Activated T-helper 17 cell treated with anti-CD3 and anti-CD28 coated beads, Interleukin-2, amount 50 U/mL, for 72 hours (primary cell): ENCODE results near the gene HS6ST1. TPM values are rescaled to one million over a fixed set of nuclear protein-coding genes. Genes with fewer than 3 reads are reported as not detected.
"Not testable (repeated sequence)": the region's sequence is repeated elsewhere in the genome, so short reads cannot be mapped to it uniquely, and the experiment has no call there.

Experiments used
- ATAC-seq: fragments of 150-1000 bp; cut with Tn5 transposase; replicated peaks from 2 replicates; pipeline ENCODE4 v1.10.0; 2021; ENCODE audit warnings: mild to moderate bottlenecking, moderate library complexity
- H3K27ac Mint-ChIP-seq: one replicate; pipeline ENCODE4 v1.8.0; 2022; ENCODE audit warnings: mixed read lengths
- H3K27me3 Mint-ChIP-seq: one replicate; pipeline ENCODE4 v1.8.0; 2022; ENCODE audit warnings: mixed read lengths
- H3K36me3 Mint-ChIP-seq: one replicate; pipeline ENCODE4 v1.8.0; 2022; ENCODE audit warnings: low read depth, mild to moderate bottlenecking, mixed read lengths
- H3K4me1 Mint-ChIP-seq: one replicate; pipeline ENCODE4 v1.8.0; 2022; ENCODE audit warnings: mixed read lengths
- H3K4me3 Mint-ChIP-seq: one replicate; pipeline ENCODE4 v1.8.0; 2022; ENCODE audit warnings: mild to moderate bottlenecking, mixed read lengths
- H3K9me3 Mint-ChIP-seq: one replicate; pipeline ENCODE4 v1.8.0; 2022; ENCODE audit warnings: mixed read lengths
- total RNA-seq, 2 donors: library from RNA; stranded (reverse); gene quantifications; one replicate each; pipeline ENCODE4 v1.2.3, GENCODE V29; 2022

The HS6ST1 gene
- total RNA-seq, 2 donors from 2014 or later, result 3.8 to 7.8 TPM

- Mint-ChIP-seq H3K9me3 (no peaks in the 10 kb centered on the region), H3K27ac (peak overlapping the region; percentile 60), H3K4me1 (peaks cover 4% of the 10 kb centered on the region), H3K27me3 (no peaks in the 10 kb centered on the region), H3K4me3 (peak overlapping the region; percentile 58), H3K36me3 (no peaks in the 10 kb centered on the region)
- no peak for ATAC-seq
These were observed 2.5 kb upstream of the HS6ST1 start for GRCh38 chr2:128320906-128321771.

GRCh38 chr2:128320192-128320905 lies 1.7 kb upstream of the HS6ST1 start:
- H3K4me1 Mint-ChIP-seq, result peaks cover 4% of the 10 kb centered on the region
- no peaks in the 10 kb centered on the region for H3K9me3 Mint-ChIP-seq
- H3K27ac Mint-ChIP-seq, result no peak overlapping the region
- H3K27me3 Mint-ChIP-seq, result no peaks in the 10 kb centered on the region
- peak overlapping the region; percentile 45 for H3K4me3 Mint-ChIP-seq
- no peak for ATAC-seq
- no peaks in the 10 kb centered on the region for H3K36me3 Mint-ChIP-seq

GRCh38 chr2:128319631-128320191 lies 1.0 kb upstream of the HS6ST1 start:
- Mint-ChIP-seq H3K27me3 (no peaks in the 10 kb centered on the region), H3K36me3 (no peaks in the 10 kb centered on the region), H3K4me1 (peaks cover 10% of the 10 kb centered on the region), H3K4me3 (peak overlapping the region; percentile 40), H3K9me3 (no peaks in the 10 kb centered on the region), H3K27ac (no peak overlapping the region)
- no peak for ATAC-seq

- not testable (repeated sequence) for H3K4me3 Mint-ChIP-seq, H3K27me3 Mint-ChIP-seq, H3K36me3 Mint-ChIP-seq, H3K9me3 Mint-ChIP-seq, H3K27ac Mint-ChIP-seq
- H3K4me1 Mint-ChIP-seq, result peaks cover 13% of the 10 kb centered on the region
- peak; percentile 38 for ATAC-seq
These were observed 423 bp downstream of the HS6ST1 start for GRCh38 chr2:128318245-128318644.

- H3K4me3 Mint-ChIP-seq, result peak overlapping the region; percentile 78
- peaks cover 17% of the 10 kb centered on the region for H3K4me1 Mint-ChIP-seq
- not testable (repeated sequence) for H3K27ac Mint-ChIP-seq, H3K9me3 Mint-ChIP-seq, ATAC-seq, H3K27me3 Mint-ChIP-seq, H3K36me3 Mint-ChIP-seq
These were observed 806 bp downstream of the HS6ST1 start for GRCh38 chr2:128317899-128318225.

- Mint-ChIP-seq H3K4me3 (peak overlapping the region; percentile 78), H3K9me3 (no peaks in the 10 kb centered on the region), H3K4me1 (peaks cover 17% of the 10 kb centered on the region), H3K27ac (no peak overlapping the region), H3K36me3 (no peaks in the 10 kb centered on the region), H3K27me3 (no peaks in the 10 kb centered on the region)
- peak; percentile 6 for ATAC-seq
These were observed 1.3 kb downstream of the HS6ST1 start for GRCh38 chr2:128317181-128317898.

- Mint-ChIP-seq H3K27ac (no peak overlapping the region), H3K4me3 (peak overlapping the region; percentile 78), H3K4me1 (peaks cover 17% of the 10 kb centered on the region), H3K9me3 (no peaks in the 10 kb centered on the region), H3K36me3 (no peaks in the 10 kb centered on the region), H3K27me3 (no peaks in the 10 kb centered on the region)
- ATAC-seq, result no peak
These were observed 1.9 kb downstream of the HS6ST1 start for GRCh38 chr2:128316777-128317180.

GRCh38 chr2:128315829-128316776 lies 2.6 kb downstream of the HS6ST1 start:
- H3K4me1 Mint-ChIP-seq, result peaks cover 17% of the 10 kb centered on the region

GRCh38 chr2:128315122-128315828 lies 3.4 kb downstream of the HS6ST1 start:
- no peaks in the 10 kb centered on the region for H3K36me3 Mint-ChIP-seq
- no peaks in the 10 kb centered on the region for H3K9me3 Mint-ChIP-seq
- H3K27me3 Mint-ChIP-seq, result no peaks in the 10 kb centered on the region
- H3K27ac Mint-ChIP-seq, result no peak overlapping the region
- H3K4me1 Mint-ChIP-seq, result peaks cover 17% of the 10 kb centered on the region
- no peak for ATAC-seq
- peak overlapping the region; percentile 34 for H3K4me3 Mint-ChIP-seq

More at GRCh38 chr2:128315829-128316776, 2.6 kb downstream of the HS6ST1 start:
- no peak for ATAC-seq
- Mint-ChIP-seq H3K4me3 (peak overlapping the region; percentile 78), H3K9me3 (no peaks in the 10 kb centered on the region), H3K36me3 (no peaks in the 10 kb centered on the region), H3K27ac (no peak overlapping the region), H3K27me3 (no peaks in the 10 kb centered on the region)

GRCh38 chr2:128314348-128315121 lies 4.1 kb downstream of the HS6ST1 start:
- H3K36me3 Mint-ChIP-seq, result no peaks in the 10 kb centered on the region
- no peak overlapping the region for H3K27ac Mint-ChIP-seq
- peak overlapping the region; percentile 34 for H3K4me3 Mint-ChIP-seq
- no peak for ATAC-seq
- H3K27me3 Mint-ChIP-seq, result no peaks in the 10 kb centered on the region
- H3K9me3 Mint-ChIP-seq, result no peaks in the 10 kb centered on the region
- peaks cover 17% of the 10 kb centered on the region for H3K4me1 Mint-ChIP-seq

GRCh38 chr2:128313931-128314347 lies 4.7 kb downstream of the HS6ST1 start:
- no peak overlapping the region for H3K27ac Mint-ChIP-seq

GRCh38 chr2:128313091-128313836 lies 5.4 kb downstream of the HS6ST1 start:
- Mint-ChIP-seq H3K4me3 (no peak overlapping the region), H3K9me3 (no peaks in the 10 kb centered on the region), H3K36me3 (no peaks in the 10 kb centered on the region), H3K27me3 (no peaks in the 10 kb centered on the region), H3K27ac (no peak overlapping the region), H3K4me1 (peaks cover 17% of the 10 kb centered on the region)
- no peak for ATAC-seq

More at GRCh38 chr2:128313931-128314347, 4.7 kb downstream of the HS6ST1 start:
- H3K9me3 Mint-ChIP-seq, result no peaks in the 10 kb centered on the region
- H3K4me1 Mint-ChIP-seq, result peaks cover 17% of the 10 kb centered on the region
- no peaks in the 10 kb centered on the region for H3K36me3 Mint-ChIP-seq
- H3K27me3 Mint-ChIP-seq, result no peaks in the 10 kb centered on the region
- H3K4me3 Mint-ChIP-seq, result no peak overlapping the region
- ATAC-seq, result no peak
